HL-60/S4 treated with phorbol 12-myristate 13-acetate at 8.2 ng/mL for 4 days and 3 days (cell line): ENCODE results near the gene FBN1.

ENCODE experiments used
- in situ Hi-C: fragments of 300-500 bp; cut with MboI; formaldehyde crosslinking; loops from 2 replicates; pipeline ENCODE4 v1.15.0; 2022; ENCODE audit warnings: low sequenced_read_pairs

The FBN1 gene

DNA sequence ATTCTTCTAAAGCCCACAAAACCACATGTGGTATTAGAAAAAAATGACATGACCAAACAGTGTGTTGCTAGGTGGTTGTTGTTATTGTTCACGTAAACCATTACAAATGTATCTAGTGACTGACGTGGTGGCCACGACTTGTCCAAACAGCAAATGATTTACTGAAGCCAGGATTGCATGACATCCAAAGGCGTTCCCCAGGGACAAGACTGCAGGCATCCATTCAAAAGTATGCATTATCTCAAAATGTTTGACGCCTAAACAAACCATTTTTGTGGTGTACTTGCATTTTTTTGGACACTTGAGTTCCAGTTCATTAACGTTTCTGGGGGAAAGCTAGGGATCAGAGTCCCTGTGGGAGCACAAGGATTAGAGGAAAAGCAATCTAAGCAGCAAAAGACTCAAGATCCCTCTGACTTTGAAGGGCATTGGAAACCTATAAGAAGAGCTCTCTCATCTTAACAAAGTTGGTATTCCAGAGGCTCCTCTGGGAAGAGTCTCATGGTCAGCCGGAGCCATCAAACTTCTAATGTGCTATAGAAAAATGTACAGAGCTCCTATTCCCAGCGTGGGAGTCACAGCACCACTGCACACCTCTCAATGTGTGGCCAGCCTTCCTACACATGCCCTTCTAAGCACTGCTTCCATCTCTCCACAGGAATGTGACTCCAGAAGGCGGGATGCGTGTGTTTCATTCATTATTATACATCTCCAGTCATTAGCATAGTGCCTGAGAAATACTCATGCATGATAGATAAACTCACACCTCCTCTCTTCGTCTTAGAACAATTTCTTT is 62.9 kb downstream of the FBN1 start:
- in situ Hi-C loops = no loop called here

DNA sequence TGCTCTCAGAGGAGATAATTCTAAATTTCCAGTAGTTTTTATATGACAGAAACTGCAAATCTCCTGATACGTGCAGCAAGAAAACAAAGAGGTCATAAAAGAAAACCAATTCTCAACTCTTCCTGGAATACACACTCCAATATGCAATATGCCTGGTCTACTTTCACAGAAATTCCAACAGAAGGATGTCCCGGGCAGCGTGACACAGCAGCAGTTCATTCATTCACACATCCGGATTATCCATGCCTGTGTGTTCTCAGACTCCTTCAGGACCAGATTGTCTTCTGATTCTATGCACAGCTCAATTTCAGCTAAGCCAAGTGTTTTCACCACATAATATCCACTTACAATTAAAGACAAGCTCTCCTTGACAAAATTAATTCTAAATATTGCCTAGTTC is 64.3 kb downstream of the FBN1 start:
- in situ Hi-C loops = no loop called here

DNA sequence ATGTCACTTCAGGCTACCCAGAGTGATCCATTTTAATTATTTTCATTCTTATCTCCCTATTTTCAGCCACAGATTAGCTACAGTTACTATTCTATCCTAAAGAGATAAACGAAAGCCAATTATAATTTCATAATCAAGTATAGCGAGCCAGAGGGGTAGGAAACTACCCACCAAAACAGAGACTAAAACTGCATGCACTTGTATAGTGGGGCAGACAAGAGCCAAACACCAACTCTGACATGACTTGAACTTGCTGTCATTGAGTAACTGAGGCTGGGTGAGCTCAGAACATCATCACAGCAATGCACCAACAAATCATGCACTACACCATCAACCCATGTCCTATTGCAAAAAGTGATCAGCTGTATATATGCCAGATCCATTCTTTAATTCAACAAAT is 64.8 kb downstream of the FBN1 start:
- in situ Hi-C loops = no loop called here

DNA sequence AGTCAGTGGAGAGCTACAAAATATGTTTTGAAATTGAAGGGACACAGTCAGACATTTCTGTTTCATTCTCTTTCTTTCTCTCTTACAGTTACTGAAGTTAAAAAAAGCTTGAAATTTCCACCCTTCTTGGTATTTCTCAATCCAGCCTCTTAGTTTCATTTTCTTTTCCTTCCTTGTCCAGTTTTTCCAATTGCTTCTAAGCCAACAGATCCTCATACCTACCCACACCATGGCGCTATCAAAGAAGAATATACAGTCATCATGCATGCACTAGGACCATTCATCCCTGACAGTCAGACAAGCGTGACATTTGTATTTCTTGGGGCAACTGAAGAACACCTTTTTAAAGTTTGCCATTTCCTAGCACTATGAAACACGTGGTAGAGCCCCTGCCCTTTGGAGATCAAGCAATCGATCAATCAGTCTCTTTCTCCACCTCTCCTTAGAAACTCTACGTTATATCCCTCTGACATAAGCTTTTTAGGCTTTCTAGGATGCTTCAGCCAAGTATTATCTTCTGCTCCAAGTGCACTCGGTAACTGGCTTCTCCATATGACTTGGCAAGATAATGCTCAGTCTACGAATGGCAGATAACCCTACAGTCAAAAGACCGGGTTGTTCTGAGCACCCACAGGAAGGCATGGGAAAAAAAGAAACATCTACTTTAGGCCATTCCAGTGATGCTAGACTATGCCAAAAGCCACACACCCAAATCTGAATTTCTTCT is 65.4 kb downstream of the FBN1 start:
- in situ Hi-C loops = no loop called here

DNA sequence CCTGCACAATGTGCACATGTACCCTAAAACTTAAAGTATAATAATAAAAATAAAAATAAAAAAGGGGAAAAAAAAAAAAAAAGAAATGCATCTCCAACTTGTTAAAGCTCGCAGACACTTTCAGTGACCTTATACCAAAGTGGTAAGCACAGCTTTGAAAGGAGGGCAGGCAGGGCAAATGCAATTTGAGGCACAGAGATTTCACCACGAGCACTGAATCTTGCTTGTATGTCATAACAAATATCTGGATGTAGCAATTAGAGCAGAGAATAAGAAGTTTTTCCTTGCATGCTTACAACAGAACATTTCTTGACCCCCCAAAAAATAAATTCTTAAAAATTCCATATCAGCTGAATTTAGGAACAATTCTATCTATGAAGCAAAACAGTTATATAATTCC is 66.5 kb downstream of the FBN1 start:
- in situ Hi-C loops = no loop called here

DNA sequence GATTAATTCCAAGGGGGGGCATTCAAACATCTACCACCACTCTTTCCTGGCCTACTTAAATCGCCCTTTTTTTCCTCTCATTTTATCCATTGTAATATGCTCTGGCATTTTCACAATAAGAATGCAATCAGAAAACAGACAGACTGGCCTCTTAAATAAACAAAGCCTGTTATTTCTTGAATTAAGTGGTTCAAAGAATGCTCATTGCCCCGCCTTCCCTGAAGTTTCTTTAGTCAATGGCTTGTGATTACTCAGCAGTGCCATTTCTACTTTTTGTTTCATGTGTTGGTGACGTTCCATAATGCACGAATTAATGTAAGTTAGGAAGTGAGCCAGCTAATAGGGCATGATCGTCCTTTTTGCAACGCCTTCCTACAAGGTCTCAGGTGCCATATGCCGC is 68.0 kb downstream of the FBN1 start:
- in situ Hi-C loops = no loop called here

DNA sequence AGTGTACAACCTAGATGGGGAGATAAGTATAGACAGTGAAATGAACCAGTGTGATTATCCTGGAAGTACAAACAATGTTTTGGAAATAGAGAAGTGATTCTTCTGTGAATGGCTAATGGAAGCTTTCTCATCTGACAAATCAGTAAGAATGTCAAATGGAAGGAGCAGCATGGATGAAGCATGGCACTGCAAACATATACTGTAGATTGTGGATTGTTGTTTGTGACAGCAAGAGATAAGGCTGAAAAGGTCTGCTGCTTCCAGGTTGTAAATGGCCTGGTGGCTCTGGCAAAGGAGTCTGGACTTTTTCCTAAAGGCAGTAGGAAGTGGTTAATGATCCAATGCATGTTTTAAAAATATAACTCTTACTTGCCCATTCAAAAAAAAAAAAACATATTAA is 71.3 kb downstream of the FBN1 start:
- in situ Hi-C loops = no loop called here

DNA sequence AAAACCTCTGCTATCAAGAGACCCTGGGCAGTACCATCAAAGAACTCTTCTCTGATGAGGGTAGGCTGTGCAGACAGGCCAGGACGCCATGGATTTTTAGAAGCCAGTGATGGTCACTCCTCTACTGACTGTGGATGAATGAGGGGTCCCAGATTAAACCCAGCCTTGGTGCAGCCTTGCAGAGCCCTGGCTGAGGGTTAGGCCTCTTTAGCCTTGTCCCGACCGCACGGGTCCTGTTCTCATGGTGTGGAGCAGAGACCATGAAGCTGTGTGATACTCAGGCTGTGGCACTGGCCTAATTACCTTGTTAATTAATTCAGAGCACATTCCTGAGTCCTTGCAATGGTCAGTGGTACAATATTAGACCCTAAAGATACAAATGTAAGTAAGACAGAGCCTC is 71.7 kb downstream of the FBN1 start:
- in situ Hi-C loops = no loop called here

DNA sequence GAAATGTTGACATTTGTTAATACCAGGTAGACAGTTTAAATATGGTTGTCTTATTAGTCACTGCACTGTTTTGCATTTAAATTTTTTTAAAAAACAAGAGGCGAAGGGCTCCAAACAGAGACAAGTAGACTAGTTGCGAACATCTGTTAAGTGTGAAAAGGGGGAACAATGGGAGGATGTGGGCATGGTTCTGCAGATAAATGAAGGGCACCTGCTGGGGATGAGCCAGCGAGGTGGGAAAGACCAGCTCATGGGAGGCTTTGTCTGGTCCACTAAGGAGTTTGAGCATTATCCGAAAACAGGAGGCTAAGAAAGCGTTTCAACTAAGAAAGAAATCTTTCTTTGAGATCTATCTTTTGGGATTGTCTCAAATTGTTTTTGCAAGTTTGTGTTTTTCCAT is 72.7 kb downstream of the FBN1 start:
- in situ Hi-C loops = no loop called here

DNA sequence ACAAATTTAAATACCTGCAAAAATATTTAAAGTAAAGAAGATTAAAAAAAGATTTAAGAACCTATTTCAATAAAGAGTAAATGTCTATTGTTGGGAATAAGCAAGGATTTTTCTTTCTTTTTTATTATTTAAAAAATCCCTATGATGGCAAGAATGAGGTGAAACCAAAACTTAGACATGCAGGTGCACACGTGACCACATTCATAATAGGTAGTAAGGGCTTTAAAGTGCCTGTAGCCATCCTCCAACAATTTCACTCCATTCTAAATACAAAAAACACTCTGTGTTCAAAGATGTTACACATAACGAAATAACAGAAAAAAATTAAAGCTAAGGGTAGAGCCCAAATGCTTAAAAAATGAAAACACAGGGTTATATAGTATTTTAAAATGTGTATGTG is 74.0 kb downstream of the FBN1 start:
- in situ Hi-C loops = no loop called here

DNA sequence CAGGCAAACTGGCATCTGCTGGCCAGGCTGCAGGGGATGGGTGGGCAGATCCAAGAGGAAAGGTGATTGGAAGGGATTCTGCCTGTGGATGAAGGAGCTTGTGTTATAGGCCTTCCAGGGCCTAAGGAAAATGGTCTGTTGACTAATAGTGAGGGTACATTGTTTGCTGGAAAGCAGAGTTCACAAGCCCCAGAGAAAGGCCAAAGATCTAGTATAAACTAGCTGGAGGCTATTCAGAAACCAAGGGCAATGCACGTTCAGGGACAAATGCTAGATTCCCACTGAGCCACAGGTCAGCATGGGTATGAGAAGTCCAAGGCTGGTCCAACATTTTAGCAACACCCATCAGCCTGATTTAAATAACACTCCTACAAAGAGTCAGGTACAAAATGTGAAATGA is 74.7 kb downstream of the FBN1 start:
- in situ Hi-C loops = no loop called here

DNA sequence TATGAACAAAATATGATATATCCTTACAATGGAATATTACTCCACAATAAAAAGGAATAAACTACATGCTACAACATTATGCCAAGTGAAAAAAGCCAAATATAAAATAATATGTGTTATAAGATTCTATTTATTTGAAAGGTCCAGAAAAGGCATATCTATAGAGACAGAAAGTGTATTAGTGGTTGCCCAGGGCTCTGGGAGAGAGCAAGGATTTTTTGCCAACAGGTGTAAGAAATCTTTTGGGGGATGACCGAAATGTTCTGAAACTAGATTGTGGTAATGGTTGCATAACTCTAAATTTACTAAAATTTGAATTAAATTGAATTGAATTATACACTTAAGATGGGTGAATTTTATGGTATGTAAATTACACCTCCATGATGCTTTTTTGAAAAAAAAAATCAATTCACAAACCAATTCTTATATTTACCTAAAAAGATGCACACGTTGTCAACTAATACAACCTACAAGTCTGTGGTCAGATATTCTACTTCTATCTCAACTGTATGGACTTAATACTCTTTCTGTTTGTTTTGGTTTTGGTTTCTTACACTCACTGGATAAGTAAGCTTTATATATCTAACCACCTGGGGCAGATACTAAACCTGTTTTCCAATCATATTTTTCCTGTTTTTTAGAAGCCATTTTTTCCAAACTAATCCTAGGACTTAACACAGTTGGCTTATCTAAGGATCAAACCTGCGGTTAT is 75.8 kb downstream of the FBN1 start:
- in situ Hi-C loops = no loop called here

DNA sequence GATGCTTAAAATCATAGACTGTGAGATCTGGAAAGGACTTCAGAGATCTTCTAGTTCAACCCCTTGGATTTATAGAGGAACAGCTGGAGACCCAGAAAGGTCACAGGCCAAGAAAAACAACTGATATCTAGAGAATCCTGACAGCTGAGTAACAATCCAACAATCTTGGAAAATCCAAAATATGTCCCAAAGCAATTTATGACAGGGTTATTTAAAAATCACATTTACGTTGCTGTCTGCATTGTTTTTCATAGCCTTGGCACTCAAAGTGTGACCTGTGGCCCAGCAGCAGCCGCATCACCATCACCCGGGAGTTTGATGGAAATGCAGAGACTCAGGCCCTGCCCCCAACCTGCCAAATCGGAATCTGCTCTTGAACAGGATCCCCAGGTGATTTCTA is 78.8 kb downstream of the FBN1 start:
- in situ Hi-C loops = no loop called here

DNA sequence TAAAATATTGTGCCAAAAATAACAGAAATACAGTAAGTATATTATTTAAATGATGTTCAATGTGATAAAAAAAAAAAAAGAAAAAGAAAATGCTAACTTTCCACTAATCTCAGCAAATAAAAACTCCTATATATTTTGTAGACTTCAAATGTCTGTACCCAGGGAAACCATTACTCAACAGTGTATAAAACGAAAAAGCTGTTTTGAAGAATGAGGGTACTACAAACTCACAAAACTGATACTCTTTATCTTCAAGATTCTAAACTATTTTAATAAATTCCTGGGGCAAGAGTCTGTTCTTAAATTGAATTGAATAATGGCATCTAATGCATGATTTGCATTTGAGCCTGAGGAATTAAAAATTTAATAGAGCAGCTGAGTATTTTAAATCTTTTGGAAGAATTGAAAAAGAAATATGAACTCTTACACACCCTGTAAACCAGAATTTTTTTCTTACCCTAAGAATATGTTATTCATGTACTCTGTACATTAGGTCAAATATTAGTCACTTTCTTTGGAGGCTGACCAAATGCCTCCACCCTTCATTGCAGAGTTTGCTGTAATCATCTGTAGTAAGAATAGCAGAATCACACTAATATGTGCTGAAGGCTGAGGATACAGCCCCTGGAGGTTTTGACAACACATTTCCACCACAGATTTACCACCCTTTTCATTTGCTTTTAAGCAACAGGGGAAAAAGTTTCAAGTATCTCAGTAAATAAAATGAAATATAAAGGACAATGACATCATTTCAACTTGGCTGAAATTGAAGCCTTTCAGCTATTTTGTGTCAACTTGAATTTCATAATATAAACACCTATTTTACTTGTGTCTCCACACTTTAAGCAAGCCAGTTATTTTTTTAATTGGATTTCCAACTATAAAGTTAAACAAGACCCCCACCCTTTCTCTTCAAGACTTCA is 79.7 kb downstream of the FBN1 start:
- in situ Hi-C loops = no loop called here

DNA sequence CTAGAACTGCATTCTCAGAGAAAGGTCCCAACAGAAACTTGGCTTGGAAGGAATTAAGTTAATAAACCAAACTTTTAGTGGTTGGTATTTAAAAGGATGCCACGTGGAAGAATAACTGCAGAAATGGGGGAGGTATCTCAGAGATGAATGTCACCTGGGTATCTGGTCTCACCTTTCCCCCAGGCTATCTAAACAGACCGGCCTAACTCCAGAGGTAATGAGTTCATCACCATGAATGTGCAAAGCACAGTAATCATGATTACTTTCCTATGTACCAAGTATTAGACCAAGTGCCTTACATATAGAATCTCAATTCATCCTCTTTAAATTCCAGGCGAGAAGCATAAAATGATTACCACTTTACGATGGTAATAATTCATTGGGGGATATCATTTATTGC is 80.8 kb downstream of the FBN1 start:
- in situ Hi-C loops = no loop called here

DNA sequence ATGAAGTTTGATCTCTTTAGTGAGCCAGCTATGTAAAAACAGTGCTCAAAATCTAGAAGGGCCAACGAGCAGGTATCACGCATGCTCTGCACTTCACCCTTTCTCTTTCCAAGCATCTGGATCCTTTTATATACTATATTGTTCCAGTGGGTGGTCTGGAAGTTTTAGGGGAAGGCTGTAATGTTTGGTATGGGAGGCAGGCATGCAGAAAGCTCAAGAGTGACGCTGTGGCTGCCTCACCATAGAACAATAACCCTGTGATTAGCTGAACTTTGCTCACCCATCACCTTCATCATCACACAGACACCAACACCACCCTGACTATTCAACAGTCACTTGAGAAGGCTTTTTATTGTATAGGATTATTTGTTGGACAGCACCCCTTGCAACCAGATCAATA is 81.6 kb downstream of the FBN1 start:
- in situ Hi-C loops = no loop called here

DNA sequence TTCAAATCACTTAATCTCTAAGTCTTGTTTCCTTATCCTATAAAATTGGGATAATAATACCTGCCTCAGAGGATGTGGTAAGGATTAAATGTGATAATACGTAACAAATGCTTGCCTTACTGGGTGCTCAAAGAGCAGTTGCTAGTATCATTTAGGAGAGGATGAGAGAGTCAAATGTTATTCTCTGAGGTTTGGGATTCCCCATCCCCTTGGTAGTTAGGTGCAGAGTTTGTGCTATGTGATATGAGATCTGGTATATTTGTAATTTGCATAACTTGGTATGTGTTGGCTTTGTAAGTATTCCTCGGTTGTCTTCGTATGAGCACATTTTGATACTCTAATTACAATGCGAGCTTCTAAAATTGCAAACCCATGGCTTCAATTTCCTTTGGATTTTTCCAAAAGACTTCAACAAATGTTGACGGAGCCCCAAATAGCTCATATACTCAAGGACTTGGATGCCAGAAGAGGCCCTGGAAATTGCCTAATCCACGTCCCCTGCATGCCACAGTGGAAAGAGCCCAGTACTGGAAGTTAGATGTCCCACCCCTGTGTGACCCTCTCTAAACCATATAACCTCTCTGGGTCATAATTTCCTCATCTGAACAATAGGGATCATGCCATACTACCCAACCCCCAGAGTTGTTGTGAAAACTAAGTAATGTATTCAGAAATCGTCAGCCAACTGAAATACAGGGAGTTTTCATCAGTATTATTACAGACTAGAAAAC is 85.0 kb downstream of the FBN1 start:
- in situ Hi-C loops = no loop called here

DNA sequence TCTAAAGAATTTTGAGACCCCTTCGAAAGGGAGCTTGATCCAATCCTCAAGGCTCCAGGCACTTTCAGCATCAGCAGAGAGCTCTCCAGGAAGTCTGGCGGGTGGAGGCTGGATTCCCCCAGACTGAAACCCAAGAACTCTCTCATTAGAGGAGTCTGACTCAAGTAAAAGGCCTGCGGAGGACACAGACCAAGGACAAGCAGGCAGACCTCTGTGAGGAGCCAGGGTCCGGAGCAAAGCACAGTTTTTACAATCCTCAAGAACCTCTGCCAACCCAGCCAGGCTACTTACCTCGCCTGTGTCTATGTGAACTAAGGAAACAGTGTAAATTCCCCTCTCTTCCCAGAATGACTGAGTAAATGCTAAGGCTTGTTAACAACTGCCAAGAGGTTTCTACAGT is 86.2 kb downstream of the FBN1 start:
- in situ Hi-C loops = no loop called here

DNA sequence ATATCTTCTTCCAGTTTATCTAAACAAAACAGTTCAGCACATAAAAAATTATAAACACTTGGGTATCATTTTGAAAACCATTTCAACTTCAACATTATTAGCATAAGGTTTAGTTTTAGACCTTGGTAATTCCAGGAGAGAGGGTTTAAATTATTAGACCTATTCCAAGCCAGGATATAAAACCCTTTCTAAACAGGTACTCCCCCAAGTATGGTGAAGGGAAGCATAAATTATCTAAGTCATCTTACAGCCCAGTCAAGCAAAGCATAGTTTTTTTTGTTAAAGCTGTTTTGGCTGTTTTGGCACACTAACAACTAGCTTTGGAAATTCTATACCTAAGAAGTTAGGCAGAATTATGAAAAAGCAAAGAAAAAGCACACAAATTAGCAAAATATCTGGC is 87.3 kb downstream of the FBN1 start:
- in situ Hi-C loops = no loop called here

DNA sequence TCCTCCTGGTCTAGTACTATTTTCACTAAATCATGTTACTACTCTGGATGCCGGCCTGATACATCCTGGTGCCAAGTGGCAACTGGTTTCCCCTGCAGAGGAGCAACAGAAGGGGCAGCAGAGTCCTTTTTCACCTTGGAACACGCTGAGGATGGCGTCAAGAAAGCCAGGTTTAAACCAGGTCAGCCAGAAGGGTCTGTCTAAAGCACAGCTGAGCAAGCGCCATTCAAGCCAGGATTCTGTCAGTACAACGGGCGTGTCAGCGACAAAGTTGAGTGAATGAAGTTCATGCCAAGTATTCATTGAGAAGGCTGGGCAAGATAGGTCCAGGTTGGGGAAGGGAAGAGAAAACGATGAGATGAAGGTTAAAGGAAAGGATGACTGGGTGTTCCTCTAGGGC is 88.2 kb downstream of the FBN1 start:
- in situ Hi-C loops = no loop called here
